Fibroblast of mammary gland (primary cell): ENCODE data around the gene APOA4.

Experiments
- DNase-seq: peaks from one replicate; pipeline ENCODE4 v3.0.0-alpha.2; 2010; ENCODE audit warnings: low read depth
- H3K4me3 ChIP-seq: 2 replicates; pipeline ENCODE4 v1.5.1; 2011; ENCODE audit warnings: low read depth, mild to moderate bottlenecking, low read length, moderate library complexity; ENCODE audit not compliant: control insufficient read depth
- TF ChIP-seq, protein P1 (sequence below): conservative IDR thresholded peaks from 2 replicates; pipeline ENCODE4 v1.5.1; 2011; ENCODE audit warnings: low read depth, low read length, inconsistent platforms; ENCODE audit not compliant: control insufficient read depth, insufficient read depth

APOA4 gene

DNA sequence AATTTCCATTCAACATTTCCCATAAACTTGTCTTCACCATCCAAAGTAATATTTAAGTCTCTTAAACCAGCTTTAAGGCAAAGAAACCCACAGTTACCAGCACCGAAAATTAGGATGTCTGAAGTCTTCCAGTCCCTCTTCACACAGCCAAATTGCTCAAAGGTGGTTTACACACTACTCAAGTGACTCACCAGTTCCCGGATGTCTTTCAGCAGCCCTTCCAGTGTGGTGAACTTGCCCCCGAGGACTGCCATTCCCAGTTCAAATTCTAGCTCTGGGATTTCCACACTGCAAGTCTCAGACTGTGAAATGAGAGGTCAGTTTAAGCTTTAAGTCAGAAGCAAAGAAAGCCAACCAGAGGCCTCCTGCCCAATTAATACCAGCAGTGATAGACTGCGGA, 40.4 kb downstream of the APOA4 start:
- no peak overlapping the region for H3K4me3 ChIP-seq
- peak; percentile 81 for DNase-seq
- TF ChIP-seq, protein P1, sequence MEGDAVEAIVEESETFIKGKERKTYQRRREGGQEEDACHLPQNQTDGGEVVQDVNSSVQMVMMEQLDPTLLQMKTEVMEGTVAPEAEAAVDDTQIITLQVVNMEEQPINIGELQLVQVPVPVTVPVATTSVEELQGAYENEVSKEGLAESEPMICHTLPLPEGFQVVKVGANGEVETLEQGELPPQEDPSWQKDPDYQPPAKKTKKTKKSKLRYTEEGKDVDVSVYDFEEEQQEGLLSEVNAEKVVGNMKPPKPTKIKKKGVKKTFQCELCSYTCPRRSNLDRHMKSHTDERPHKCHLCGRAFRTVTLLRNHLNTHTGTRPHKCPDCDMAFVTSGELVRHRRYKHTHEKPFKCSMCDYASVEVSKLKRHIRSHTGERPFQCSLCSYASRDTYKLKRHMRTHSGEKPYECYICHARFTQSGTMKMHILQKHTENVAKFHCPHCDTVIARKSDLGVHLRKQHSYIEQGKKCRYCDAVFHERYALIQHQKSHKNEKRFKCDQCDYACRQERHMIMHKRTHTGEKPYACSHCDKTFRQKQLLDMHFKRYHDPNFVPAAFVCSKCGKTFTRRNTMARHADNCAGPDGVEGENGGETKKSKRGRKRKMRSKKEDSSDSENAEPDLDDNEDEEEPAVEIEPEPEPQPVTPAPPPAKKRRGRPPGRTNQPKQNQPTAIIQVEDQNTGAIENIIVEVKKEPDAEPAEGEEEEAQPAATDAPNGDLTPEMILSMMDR, result no peak

DNA sequence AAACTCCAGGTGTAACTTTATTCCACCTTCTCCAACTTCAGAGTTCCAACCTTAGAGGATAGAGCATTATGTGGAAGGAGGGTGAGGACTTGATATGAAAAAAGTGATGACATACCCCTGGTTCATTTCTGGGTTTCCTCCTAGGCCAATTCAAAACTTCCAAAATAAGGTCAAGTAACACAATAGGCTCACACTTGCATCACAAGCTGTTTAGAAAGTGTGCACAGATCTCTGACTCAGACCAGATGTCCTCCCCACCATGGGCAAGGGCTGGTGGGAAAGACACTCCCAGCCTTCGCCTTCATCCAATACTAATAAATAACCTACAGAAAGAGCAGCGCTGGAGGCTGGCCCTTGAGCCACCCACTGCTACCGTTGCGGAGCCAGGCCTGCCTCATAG, 44.5 kb downstream of the APOA4 start:
- no peak overlapping the region for H3K4me3 ChIP-seq
- DNase-seq, result peak; percentile 61
- TF ChIP-seq, protein P1, result no peak

DNA sequence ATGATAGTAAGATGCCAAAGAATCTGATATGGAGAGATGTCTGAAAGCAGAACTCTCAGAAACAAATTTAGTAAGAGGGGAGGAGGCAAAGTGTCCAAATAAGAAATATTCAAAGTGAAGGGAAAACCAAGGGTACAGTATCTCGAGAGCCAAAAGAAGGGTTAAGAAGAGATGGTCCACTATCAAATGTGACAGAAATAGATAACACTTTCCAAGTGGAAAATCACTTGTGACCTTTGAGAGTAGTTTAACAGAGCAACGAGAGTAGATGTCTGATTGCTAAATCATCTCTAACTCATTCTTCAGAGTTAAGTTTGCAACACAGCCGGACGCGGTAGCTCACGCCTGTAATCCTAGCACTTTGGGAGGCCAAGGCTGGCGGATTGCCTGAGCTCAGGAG, 46.0 kb downstream of the APOA4 start:
- TF ChIP-seq, protein P1, result no peak
- no peak for DNase-seq
- no peak overlapping the region for H3K4me3 ChIP-seq

DNA sequence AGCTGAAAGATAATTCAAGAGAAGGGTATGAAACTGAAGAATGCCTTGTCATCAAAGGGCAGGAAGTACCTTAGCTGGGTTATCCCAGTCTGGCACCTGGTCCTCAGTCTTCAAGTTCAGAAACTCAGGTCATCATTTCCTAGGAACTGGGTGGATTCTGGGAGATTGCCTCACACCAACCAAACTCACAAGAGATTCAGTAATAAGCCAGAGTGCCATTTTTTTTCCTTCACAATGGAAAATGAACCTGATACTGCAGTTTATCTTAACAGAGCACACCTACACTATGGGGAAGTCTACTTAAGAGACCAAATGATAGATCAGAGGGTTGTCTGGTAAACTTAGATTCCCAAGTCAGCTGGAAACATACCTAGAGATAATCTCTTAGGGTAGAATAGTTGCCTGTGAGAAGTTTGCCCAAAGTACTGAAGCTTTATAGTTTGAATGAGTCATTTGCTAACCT, 46.6 kb downstream of the APOA4 start:
- TF ChIP-seq, protein P1, result no peak

DNA sequence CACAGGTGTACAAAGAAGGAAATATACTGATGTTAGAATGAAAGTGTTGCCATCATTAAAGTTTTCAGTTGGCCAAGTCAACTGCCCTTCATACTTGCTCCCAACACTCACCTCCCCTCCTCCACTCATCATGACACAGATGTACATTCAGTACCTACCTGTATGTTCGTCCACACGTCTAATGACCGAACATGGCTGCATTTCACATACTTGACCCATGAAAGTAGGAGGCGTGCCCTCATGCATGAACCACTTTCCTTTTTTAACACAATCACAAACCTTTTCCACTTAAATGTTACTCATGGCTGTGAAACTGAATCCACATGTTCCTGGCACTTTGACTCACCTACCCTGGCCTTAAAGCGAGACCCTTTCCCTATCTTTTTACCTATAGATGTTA, 47.1 kb downstream of the APOA4 start:
- H3K4me3 ChIP-seq, result no peak overlapping the region

More for the DNA sequence above, 46.6 kb downstream of the APOA4 start:
- no peak overlapping the region for H3K4me3 ChIP-seq
- DNase-seq, result no peak

DNA sequence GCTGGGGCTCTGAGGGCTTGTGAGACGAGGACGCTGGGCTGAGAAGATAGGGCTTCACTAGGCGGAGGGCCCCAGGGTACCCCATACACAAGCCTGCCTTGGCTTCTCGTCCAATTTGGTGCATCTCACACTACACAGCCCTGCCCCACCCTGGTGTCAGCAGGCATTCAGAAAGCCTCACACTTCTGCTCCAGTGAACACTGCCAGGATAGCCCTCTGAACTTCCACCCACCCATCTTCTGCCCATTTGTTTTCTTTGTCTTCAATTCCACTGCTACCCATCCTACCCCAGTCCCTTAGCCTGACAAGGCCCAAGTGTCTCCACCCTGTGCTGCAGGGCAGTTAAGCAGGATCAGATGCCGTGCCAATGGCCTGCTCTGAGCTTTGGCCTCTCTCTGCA, 48.4 kb downstream of the APOA4 start:
- TF ChIP-seq, protein P1, result no peak
- H3K4me3 ChIP-seq, result no peak overlapping the region
- no peak for DNase-seq

More for the DNA sequence above, 47.1 kb downstream of the APOA4 start:
- TF ChIP-seq, protein P1, result no peak
- DNase-seq, result no peak
